DOHH2 (cell line): ENCODE results near the gene MYO15A.

Experiments used
- H3F3A ChIP-seq: fragments of 200-600 bp; sonication (generic), shearing (Covaris generic); 2 replicates; pipeline ENCODE4 v1.6.0; 2016; ENCODE audit warnings: antibody characterized with exemption, mild to moderate bottlenecking; ENCODE audit not compliant: control insufficient read depth, insufficient read depth
- H3K27ac ChIP-seq: fragments of 200-600 bp; sonication (generic); 2 replicates; pipeline ENCODE4 v1.5.1; 2014; ENCODE audit warnings: low read depth, mild to moderate bottlenecking, low read length, moderate library complexity
- H3K27me3 ChIP-seq: fragments of 200-600 bp; sonication (generic); 2 replicates; pipeline ENCODE4 v1.6.1; 2014; ENCODE audit warnings: mild to moderate bottlenecking, low read length, mixed read lengths; ENCODE audit not compliant: control insufficient read depth
- H3K36me3 ChIP-seq: fragments of 200-600 bp; sonication (generic); 2 replicates; pipeline ENCODE4 v1.6.1; 2014; ENCODE audit warnings: mild to moderate bottlenecking, low read length, moderate library complexity, mixed read lengths; ENCODE audit not compliant: control insufficient read depth
- H3K4me1 ChIP-seq: fragments of 200-600 bp; sonication (generic); 2 replicates; pipeline ENCODE4 v1.6.1; 2014; ENCODE audit warnings: mild to moderate bottlenecking, low read length, mixed read lengths; ENCODE audit not compliant: control insufficient read depth
- H3K4me2 ChIP-seq: fragments of 200-600 bp; sonication (generic); 2 replicates; pipeline ENCODE4 v1.6.0; 2014; ENCODE audit warnings: mild to moderate bottlenecking, low read length, moderate library complexity
- H3K4me3 ChIP-seq: fragments of 200-600 bp; sonication (generic); 2 replicates; pipeline ENCODE4 v1.5.1; 2014; ENCODE audit warnings: mild to moderate bottlenecking, low read length, mixed read lengths
- H3K79me2 ChIP-seq: fragments of 200-600 bp; sonication (generic); 2 replicates; pipeline ENCODE4 v1.6.1; 2014; ENCODE audit warnings: mild to moderate bottlenecking, low read length, mixed read lengths; ENCODE audit not compliant: control insufficient read depth
- H3K9me2 ChIP-seq: fragments of 200-600 bp; sonication (generic); replicated peaks from 2 replicates; pipeline ENCODE4 v1.6.1; 2014; ENCODE audit warnings: mild to moderate bottlenecking, low read length, mixed read lengths; ENCODE audit not compliant: control insufficient read depth
- H3K9me3 ChIP-seq: fragments of 200-600 bp; sonication (generic); 2 replicates; pipeline ENCODE4 v1.6.1; 2014; ENCODE audit warnings: antibody characterized with exemption, low read length, mixed read lengths; ENCODE audit not compliant: control insufficient read depth, insufficient read depth
- H4K20me1 ChIP-seq: fragments of 200-600 bp; sonication (generic); 2 replicates; pipeline ENCODE4 v1.6.0; 2014; ENCODE audit warnings: low read depth, mild to moderate bottlenecking, antibody characterized with exemption, low read length, moderate library complexity; ENCODE audit not compliant: control insufficient read depth, insufficient read depth
- CTCF ChIP-seq: fragments of 200-600 bp; sonication (generic); IDR thresholded peaks from one replicate; pipeline ENCODE4 v1.5.1; 2014; ENCODE audit warnings: antibody characterized with exemption, mild to moderate bottlenecking, low read depth, low read length; ENCODE audit not compliant: poor library complexity, severe bottlenecking
- EZH2phosphoT487 ChIP-seq: fragments of 200-600 bp; sonication (generic); IDR thresholded peaks from 2 replicates; pipeline ENCODE4 v1.6.1; 2017; ENCODE audit warnings: borderline replicate concordance, mild to moderate bottlenecking, antibody characterized with exemption, low read length, moderate library complexity, mixed read lengths

MYO15A gene

GRCh38 chr17:18136357-18136756 lies 27.8 kb downstream of the MYO15A start:
- Histone ChIP-seq H3F3A (no peaks in the 10 kb centered on the region), H3K4me2 (no peak overlapping the region), H3K9me3 (no peaks in the 10 kb centered on the region), H3K36me3 (no peaks in the 10 kb centered on the region), H3K9me2 (no peaks in the 10 kb centered on the region), H3K27me3 (no peaks in the 10 kb centered on the region), H3K4me3 (no peak overlapping the region), H4K20me1 (no peaks in the 10 kb centered on the region), H3K27ac (no peak overlapping the region), H3K79me2 (no peaks in the 10 kb centered on the region), H3K4me1 (no peaks in the 10 kb centered on the region)
- no peak for TF ChIP-seq EZH2phosphoT487
- TF ChIP-seq CTCF = no peak

- no peak overlapping the region for H3K4me2 ChIP-seq
- no peaks in the 10 kb centered on the region for H3K79me2 ChIP-seq
- H3K9me2 ChIP-seq = no peaks in the 10 kb centered on the region
- no peaks in the 10 kb centered on the region for H3K9me3 ChIP-seq
- no peak overlapping the region for H3K4me3 ChIP-seq
- H3K27ac ChIP-seq = no peak overlapping the region
- no peaks in the 10 kb centered on the region for H4K20me1 ChIP-seq
- no peaks in the 10 kb centered on the region for H3K4me1 ChIP-seq
- no peaks in the 10 kb centered on the region for H3K27me3 ChIP-seq
- no peaks in the 10 kb centered on the region for H3K36me3 ChIP-seq
- TF ChIP-seq CTCF (no peak), EZH2phosphoT487 (no peak)
- no peaks in the 10 kb centered on the region for H3F3A ChIP-seq
Observed at GRCh38 chr17:18138065-18138749, 29.7 kb downstream of the MYO15A start.

GRCh38 chr17:18139092-18139491 lies 30.5 kb downstream of the MYO15A start:
- no peak for TF ChIP-seq CTCF
- TF ChIP-seq EZH2phosphoT487 = no peak
- no peak overlapping the region for H3K4me2 ChIP-seq
- H3F3A ChIP-seq = no peaks in the 10 kb centered on the region
- H3K27me3 ChIP-seq = no peaks in the 10 kb centered on the region
- H3K4me3 ChIP-seq = no peak overlapping the region
- H3K79me2 ChIP-seq = no peaks in the 10 kb centered on the region
- H3K27ac ChIP-seq = no peak overlapping the region
- no peaks in the 10 kb centered on the region for H3K4me1 ChIP-seq
- H3K36me3 ChIP-seq = no peaks in the 10 kb centered on the region
- H3K9me3 ChIP-seq = no peaks in the 10 kb centered on the region
- no peaks in the 10 kb centered on the region for H4K20me1 ChIP-seq
- no peaks in the 10 kb centered on the region for H3K9me2 ChIP-seq
